GM12878 (cell line): ENCODE measurements around the gene SEMA4D. TPM values are rescaled to one million over a fixed set of nuclear protein-coding genes. Genes with fewer than 3 reads are reported as not detected.

Experiments used
- ATAC-seq: fragments of 200-7000 bp; cut with Tn5 transposase; 3 replicates; pipeline ENCODE4 v1.9.1; 2020; ENCODE audit warnings: mild to moderate bottlenecking, moderate library complexity
- BruUV-seq: library from RNA; stranded (reverse); fragments of 400-500 nt; replicated peaks from 2 replicates; lab custom pipeline; 2021; lab: Mats Ljungman, UMichigan
- CTCF ChIA-PET: fragments of 300-600 bp; sonication (Branson Sonifier 250); formaldehyde crosslinking; extraction: SDS; loops from one replicate; lab custom pipeline; 2021; ENCODE audit warnings: inconsistent platforms; lab: Yijun Ruan, JAX
- POLR2A ChIA-PET: fragments of 350-600 bp; formaldehyde crosslinking; extraction: SDS; loops from one replicate; lab custom pipeline; 2021; ENCODE audit warnings: inconsistent platforms; lab: Charles Lee
- RAD21 ChIA-PET: fragments of 300-600 bp; sonication (Branson Sonifier 250); formaldehyde crosslinking; loops from one replicate; lab custom pipeline; 2023; ENCODE audit warnings: antibody characterized with exemption; ENCODE audit not compliant: unreplicated experiment; lab: Charles Lee
- SMC1A ChIA-PET: fragments of 300-600 bp; sonication (Branson Sonifier 250); formaldehyde crosslinking; loops from one replicate; lab custom pipeline; 2023; ENCODE audit not compliant: unreplicated experiment, uncharacterized antibody; lab: Charles Lee
- DNase-seq: peaks from one replicate; pipeline ENCODE4 v3.0.0-alpha.2; 2011; ENCODE audit warnings: low read depth, low spot score
- FAIRE-seq: peaks from 3 replicates; lab custom pipeline; 2011; peaks lifted over from hg19 to GRCh38; lab: Jason Lieb, UNC
- H2AFZ ChIP-seq: 2 replicates; pipeline ENCODE4 v1.6.0; 2011; ENCODE audit warnings: low read depth, low read length, control low read depth; ENCODE audit not compliant: control insufficient read depth
- H3K27ac ChIP-seq: 2 replicates; pipeline ENCODE4 v1.5.1; 2011; ENCODE audit warnings: control low read depth; ENCODE audit not compliant: control insufficient read depth, insufficient read depth
- H3K27me3 ChIP-seq, 2 experiments: replicated peaks in 1 of 2; 2 replicates each; pipeline versions ENCODE4 v1.6.0 to v1.6.1; 2011; ENCODE audit warnings: low read length in 1 of 2; ENCODE audit not compliant: control insufficient read depth in 2 of 2, insufficient read depth in 2 of 2
- H3K36me3 ChIP-seq, 2 experiments: 2 replicates each; pipeline ENCODE4 v1.5.1; 2011; ENCODE audit warnings: low read length in 1 of 2; ENCODE audit not compliant: control insufficient read depth in 2 of 2, insufficient read depth in 2 of 2
- H3K4me1 ChIP-seq: 2 replicates; pipeline ENCODE4 v1.6.1; 2011; ENCODE audit warnings: mild to moderate bottlenecking, low read length, moderate library complexity, mixed read lengths; ENCODE audit not compliant: control insufficient read depth, insufficient read depth
- H3K4me2 ChIP-seq: 2 replicates; pipeline ENCODE4 v1.6.0; 2011; ENCODE audit warnings: control low read depth; ENCODE audit not compliant: control insufficient read depth, insufficient read depth
- H3K4me3 ChIP-seq: fragments of 200-600 bp; sonication (generic); 2 replicates; pipeline ENCODE4 v1.5.1; 2016
- H3K79me2 ChIP-seq: 2 replicates; pipeline ENCODE4 v1.6.0; 2011; ENCODE audit warnings: low read length; ENCODE audit not compliant: control insufficient read depth, insufficient read depth
- H3K9ac ChIP-seq: 2 replicates; pipeline ENCODE4 v1.8.0; 2011; ENCODE audit warnings: low read length, control low read depth, mixed read lengths; ENCODE audit not compliant: control insufficient read depth, insufficient read depth
- H3K9me3 ChIP-seq: replicated peaks from 3 replicates; pipeline ENCODE4 v1.5.1; 2011; ENCODE audit warnings: mild to moderate bottlenecking, low read length; ENCODE audit not compliant: control insufficient read depth, insufficient read depth
- H4K20me1 ChIP-seq: 2 replicates; pipeline ENCODE4 v1.6.0; 2011; ENCODE audit not compliant: control insufficient read depth, insufficient read depth
- CTCF ChIP-seq, 3 experiments: IDR thresholded peaks in 2 of 3; conservative IDR thresholded peaks in 1 of 3; 2 replicates each; pipeline ENCODE4 v1.5.1; 2011; ENCODE audit warnings: low read depth in 3 of 3, low read length in 3 of 3, mild to moderate bottlenecking in 3 of 3, control low read depth in 2 of 3, moderate library complexity in 2 of 3, inconsistent platforms in 1 of 3, mixed read lengths in 1 of 3; ENCODE audit not compliant: control insufficient read depth in 2 of 3, insufficient read depth in 1 of 3; ENCODE audit errors: extremely low read depth in 1 of 3
- IRF3 ChIP-seq: fragments of 450-650 bp; IDR thresholded peaks from 2 replicates; pipeline ENCODE4 v1.6.1; 2014; ENCODE audit warnings: mild to moderate bottlenecking
- POLR2AphosphoS5 ChIP-seq: IDR thresholded peaks from 2 replicates; pipeline ENCODE4 v1.6.1; 2011; ENCODE audit warnings: mild to moderate bottlenecking, low read length, inconsistent platforms
- RAD51 ChIP-seq: fragments of 450-650 bp; IDR thresholded peaks from 2 replicates; pipeline ENCODE4 v1.6.1; 2016; ENCODE audit warnings: moderate library complexity, mild to moderate bottlenecking, inconsistent platforms
- SMC3 ChIP-seq: IDR thresholded peaks from 2 replicates; pipeline ENCODE4 v1.6.1; 2011; ENCODE audit warnings: low read length, improper control_type of control experiment, borderline replicate concordance
- SRF ChIP-seq, 2 experiments: IDR thresholded peaks; 2 replicates each; pipeline ENCODE4 v1.6.1; 2011; ENCODE audit warnings: low read depth in 2 of 2, low read length in 2 of 2, mild to moderate bottlenecking in 1 of 2, moderate library complexity in 1 of 2
- ZBTB11 ChIP-seq: fragments of 450-650 bp; formaldehyde crosslinking; IDR thresholded peaks from 2 replicates; pipeline ENCODE4 v1.5.0; 2022; ENCODE audit warnings: mild to moderate bottlenecking, missing genetic modification characterization
- WGBS: methylation state at CpG from one replicate; pipeline ENCODE4 v1.1.6; 2016; ENCODE audit warnings: low lambda C conversion rate; ENCODE audit not compliant: insufficient replicate concordance, insufficient coverage; ENCODE audit errors: missing lambda C conversion rate; 5-methylcytosine and 5-hydroxymethylcytosine counted together
- in situ Hi-C: fragments of 300-500 bp; cut with MboI; formaldehyde crosslinking; loops from 9 replicates; pipeline ENCODE4 v1.14.3; 2018; ENCODE audit warnings: mixed read lengths
- intact Hi-C: fragments of 100-400 bp; cut with micrococcal nuclease; formaldehyde crosslinking; loops from one replicate; pipeline ENCODE4 v1.14.2; 2022; ENCODE audit not compliant: unreplicated experiment
- polyA plus RNA-seq, 11 experiments: library from polyadenylated mRNA; depleted of rRNA in 4 of 11; unstranded in 6 of 11; stranded (reverse) in 5 of 11; fragments of >200 nt; fragmentation: Nextera tagmentation in 4 of 11; fragmentation: Illumina TruSeq in 1 of 11; extraction: Ambion mirVana in 4 of 11; extraction: Trizol in 1 of 11; gene quantifications; 1 replicate in 1 of 11; 2 replicates in 10 of 11; pipeline versions ENCODE4 v1.2.1 to v1.2.3, GENCODE V29; 2011 to 2016; ENCODE audit warnings: inconsistent platforms in 2 of 11, missing spikeins in 2 of 11, low read depth in 1 of 11
- total RNA-seq, 4 experiments: library from RNA; depleted of rRNA in 3 of 4; stranded (reverse); fragments of >200 nt in 3 of 4; fragmentation: Illumina TruSeq in 1 of 4; extraction: Trizol in 1 of 4; gene quantifications; 2 replicates each; pipeline versions ENCODE4 v1.2.1 to v1.2.3, GENCODE V29; 2013 to 2021
- TF ChIP-seq, protein P1 (sequence below): fragments of 150-350 bp; IDR thresholded peaks from 2 replicates; pipeline ENCODE4 v1.6.1; 2014; ENCODE audit warnings: mild to moderate bottlenecking, low read depth, low read length

Gene SEMA4D
- total and polyA plus RNA-seq, 10 of the 15 experiments (the other 5 are each of a cell fraction or from before 2014, with no cell fraction given), result 15.1 to 136 (median 39.6) TPM

DNA sequence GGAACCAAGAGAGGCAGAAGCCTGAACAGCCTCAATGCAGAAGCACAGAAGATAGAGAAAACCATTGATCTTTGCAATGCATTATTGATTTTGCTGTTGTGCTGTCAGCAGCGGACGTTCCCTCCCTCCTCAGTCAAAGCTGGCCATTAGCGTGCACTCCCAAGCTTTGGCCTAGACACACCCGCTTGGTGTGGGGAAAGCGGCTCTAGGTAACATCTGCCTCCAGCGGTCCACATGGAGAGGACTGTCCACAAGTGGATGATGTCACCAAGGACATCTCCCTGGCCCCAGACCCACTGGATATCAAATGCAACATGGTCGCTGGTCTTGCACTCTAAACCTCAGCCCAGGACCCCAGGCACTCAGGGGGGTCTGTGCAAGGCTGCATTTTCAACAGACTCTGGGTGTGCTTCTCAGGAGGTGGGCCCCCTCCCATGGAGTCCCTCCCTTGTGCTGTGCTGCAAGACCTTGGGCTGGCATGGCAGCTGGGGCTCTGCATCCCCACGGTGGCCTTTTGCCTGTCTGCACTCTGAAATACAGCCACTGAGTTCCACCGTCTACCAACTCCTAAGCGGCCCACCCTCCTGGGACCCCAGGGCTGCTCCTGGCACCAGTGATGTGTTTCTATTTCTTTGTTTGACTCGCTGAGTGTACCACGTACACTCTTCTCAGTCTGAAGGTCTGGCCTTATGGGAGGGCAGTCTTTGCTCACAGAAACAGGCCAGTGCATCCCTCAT, 1.9 kb downstream of the SEMA4D start:
- Histone ChIP-seq H3K9me3 (no peaks in the 10 kb centered on the region), H3K27ac (peak overlapping the region; percentile 63), H3K9ac (peak overlapping the region; percentile 71), H3K36me3 (peaks cover 0 to 5% of the 10 kb centered on the region in 2 experiments; a peak in 1 of 4 replicates), H3K79me2 (peaks cover 70% of the 10 kb centered on the region), H3K4me2 (peak overlapping the region; percentile 74), H3K27me3 (no peaks in the 10 kb centered on the region), H2AFZ (no peak overlapping the region), H4K20me1 (peaks cover 6% of the 10 kb centered on the region; the same call in 1 of the 2 replicates), H3K4me1 (peaks cover 51% of the 10 kb centered on the region), H3K4me3 (peak overlapping the region; percentile 99)
- ChIA-PET SMC1A (interaction anchor here (0.7 to 1.6 kb wide), 8 partner anchors 9 to 72 kb away, joined by 3 to 7 read pairs (median 4); no protein-coding TSS in a partner anchor), CTCF (interaction anchor here (0.9 to 2.0 kb wide), 5 partner anchors 29 to 70 kb away, joined by 3 to 12 read pairs (median 4); no protein-coding TSS in a partner anchor), POLR2A (interaction anchor here (1.0 to 1.1 kb wide), 3 partner anchors 13 to 184 kb away, joined by 3 to 4 read pairs (median 3); no protein-coding TSS in a partner anchor), RAD21 (interaction anchor here (1.2 to 1.7 kb wide), 6 partner anchors 9 to 78 kb away, joined by 3 to 9 read pairs (median 5); no protein-coding TSS in a partner anchor)
- intact Hi-C loops, result loop anchor here (5.0 to 10.0 kb wide), 2 partner anchors 34 to 181 kb away; partner anchors contain the start of genes CKS2 and SECISBP2
- TF ChIP-seq, protein P1, sequence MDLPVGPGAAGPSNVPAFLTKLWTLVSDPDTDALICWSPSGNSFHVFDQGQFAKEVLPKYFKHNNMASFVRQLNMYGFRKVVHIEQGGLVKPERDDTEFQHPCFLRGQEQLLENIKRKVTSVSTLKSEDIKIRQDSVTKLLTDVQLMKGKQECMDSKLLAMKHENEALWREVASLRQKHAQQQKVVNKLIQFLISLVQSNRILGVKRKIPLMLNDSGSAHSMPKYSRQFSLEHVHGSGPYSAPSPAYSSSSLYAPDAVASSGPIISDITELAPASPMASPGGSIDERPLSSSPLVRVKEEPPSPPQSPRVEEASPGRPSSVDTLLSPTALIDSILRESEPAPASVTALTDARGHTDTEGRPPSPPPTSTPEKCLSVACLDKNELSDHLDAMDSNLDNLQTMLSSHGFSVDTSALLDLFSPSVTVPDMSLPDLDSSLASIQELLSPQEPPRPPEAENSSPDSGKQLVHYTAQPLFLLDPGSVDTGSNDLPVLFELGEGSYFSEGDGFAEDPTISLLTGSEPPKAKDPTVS, result no peak
- TF ChIP-seq ZBTB11 (CRISPR knock-in tag) (no peak), SMC3 (no peak), RAD51 (no peak), SRF (IDR thresholded peaks at IDR 0.05; ENCODE audit: low read depth in 2 of 2, low read length in 2 of 2) (no peak), IRF3 (no peak), POLR2AphosphoS5 (no peak), CTCF (IDR thresholded peaks at IDR 0.05 in 2 of 3, conservative IDR thresholded peaks at IDR 0.05 in 1 of 3; ENCODE audit: control insufficient read depth in 2 of 3, extremely low read depth in 1 of 3, insufficient read depth in 1 of 3, low read depth in 3 of 3, low read length in 3 of 3) (no peak)
- ATAC-seq, result 0 out of 3 replicates have a peak, but pooled peaks have one; percentile 1
- WGBS, result 50% methylated on average over 12 of the region's 12 CpGs
- DNase-seq, result no peak
- in situ Hi-C loops, result no loop called here
- no peak for FAIRE-seq
- no TSS peak for BruUV-seq
